ENCODE measurements around the gene FAM9A. TPM values are rescaled to one million over a fixed set of nuclear protein-coding genes. Genes with fewer than 3 reads are reported as not detected.

FAM9A gene
- total and polyA plus RNA-seq, 2 of the 4 experiments (the other 2 are of a cell fraction): not detected

GRCh38 chrX:8823698-8824097 is 22.5 kb upstream of the FAM9A start:
- Histone ChIP-seq H2BK5ac (ENCODE audit: low read depth, low read length, poor library complexity, severe bottlenecking) (no peak overlapping the region), H4K91ac (ENCODE audit: insufficient read depth, low read depth, low read length) (no peak overlapping the region), H3K14ac (replicated peaks; ENCODE audit: low read depth, low read length) (no peak overlapping the region), H4K20me1 (ENCODE audit: insufficient read depth, low read length) (no peaks in the 10 kb centered on the region), H2AFZ (replicated peaks; ENCODE audit: low read length, poor library complexity) (no peak overlapping the region), H3K4ac (ENCODE audit: low read depth, low read length) (no peak overlapping the region), H3K79me1 (ENCODE audit: low read depth in 1 of 2, low read length in 2 of 2) (no peaks in the 10 kb centered on the region), H3K56ac (ENCODE audit: extremely low read depth, insufficient read depth, low read length) (no peak overlapping the region), H2BK20ac (ENCODE audit: low read depth, low read length) (no peak overlapping the region), H3K9ac (ENCODE audit: low read depth, low read length) (no peak overlapping the region), H2AK5ac (ENCODE audit: low read depth, low read length) (no peak overlapping the region), H3K36me3 (ENCODE audit: control insufficient read depth, insufficient read depth, low read length) (no peaks in the 10 kb centered on the region), H3K4me2 (ENCODE audit: low read depth, low read length) (no peak overlapping the region), H4K8ac (ENCODE audit: low read depth in 2 of 2, low read length in 2 of 2) (no peak overlapping the region), H2AK9ac (replicated peaks; ENCODE audit: low read depth, low read length, poor library complexity) (no peak overlapping the region), H3K27me3 (ENCODE audit: control insufficient read depth, insufficient read depth, low read length) (no peaks in the 10 kb centered on the region), H2BK15ac (ENCODE audit: low read depth, low read length) (no peak overlapping the region), H2BK120ac (ENCODE audit: low read depth, low read length) (no peak overlapping the region), H3K9me3 (ENCODE audit: control insufficient read depth, insufficient read depth, low read length) (no peaks in the 10 kb centered on the region), H4K5ac (ENCODE audit: low read depth, low read length) (no peak overlapping the region), H3K18ac (ENCODE audit: low read depth, low read length) (no peak overlapping the region), H3K4me1 (ENCODE audit: control insufficient read depth, insufficient read depth, low read length) (no peaks in the 10 kb centered on the region), H3K27ac (ENCODE audit: insufficient read depth, low read length) (no peak overlapping the region), H3K23ac (ENCODE audit: low read depth, low read length) (no peak overlapping the region), H3K4me3 (ENCODE audit: insufficient read depth, low read depth, low read length) (no peak overlapping the region), H3K9me1 (ENCODE audit: insufficient read depth, low read length) (no peaks in the 10 kb centered on the region)
- no peak for DNase-seq
- dilution Hi-C loops (cut with HindIII; ENCODE audit: low sequenced_read_pairs, unreplicated experiment): no loop called here
- BruUV-seq (replicated peaks): no TSS peak
- no peak for ATAC-seq (ENCODE audit: low read depth)
- in situ Hi-C loops (cut with MboI; ENCODE audit: low sequenced_read_pairs): loop anchor here (10.0 to 25.0 kb wide), 2 partner anchors 861 to 1289 kb away; no protein-coding TSS in a partner anchor
- TF ChIP-seq MAZ (IDR thresholded peaks at IDR 0.05; ENCODE audit: borderline replicate concordance, low read depth, low read length) (no peak), CTCF (conservative IDR thresholded peaks at IDR 0.05; ENCODE audit: low read depth, low read length) (no peak), USF2 (IDR thresholded peaks at IDR 0.05; ENCODE audit: low read depth, low read length) (no peak), CEBPB (IDR thresholded peaks at IDR 0.05; ENCODE audit: low read depth, low read length) (no peak), MXI1 (IDR thresholded peaks at IDR 0.05; ENCODE audit: borderline replicate concordance, low read depth, low read length) (no peak), RFX5 (IDR thresholded peaks at IDR 0.05; ENCODE audit: low read depth, low read length) (no peak), CHD1 (IDR thresholded peaks at IDR 0.05; ENCODE audit: low read depth, low read length) (no peak), SMC3 (IDR thresholded peaks at IDR 0.05; ENCODE audit: low read depth, low read length) (no peak), FOS (IDR thresholded peaks at IDR 0.05; ENCODE audit: low read depth, low read length) (no peak), BHLHE40 (IDR thresholded peaks at IDR 0.05; ENCODE audit: low read depth, low read length) (no peak), RAD21 (IDR thresholded peaks at IDR 0.05; ENCODE audit: low read length) (no peak), ELK1 (IDR thresholded peaks at IDR 0.05; ENCODE audit: borderline replicate concordance, low read depth, low read length) (no peak), NFE2L2 (IDR thresholded peaks at IDR 0.05; ENCODE audit: low read depth, low read length) (no peak), POLR2A (IDR thresholded peaks at IDR 0.05; ENCODE audit: low read depth, low read length) (no peak), MAFK (IDR thresholded peaks at IDR 0.05; ENCODE audit: low read depth, low read length) (no peak)
- WGBS, 2 experiments (ENCODE audit: extremely low coverage in 2 of 2, insufficient read length in 1 of 2): no CpG with 5 or more reads among the region's 1 CpG
- POLR2A ChIA-PET (ENCODE audit: unreplicated experiment): no interaction called here
- intact Hi-C loops (cut with micrococcal nuclease): no loop called here
- CTCF ChIA-PET: no interaction called here
